Measurements from ENCODE around the gene NR3C2.

GRCh38 chr4:148060264-148061140 lies 381.7 kb downstream of the NR3C2 start:
- TF ChIP-seq CTCF (IDR thresholded peaks at IDR 0.05) (no peak), POLR2A (IDR thresholded peaks at IDR 0.05) (no peak)

Measured in testis (tissue), 2 donors.